HFFc6 (cell line): ENCODE results near the gene LCE1B. TPM values are rescaled to one million over a fixed set of nuclear protein-coding genes. Genes with fewer than 3 reads are reported as not detected.

Experiments
- DNase-seq: peaks from one replicate; pipeline ENCODE4 v3.0.0-alpha.2; 2018
- H3K27ac Mint-ChIP-seq: 2 replicates; pipeline ENCODE4 v1.8.0; 2020; ENCODE audit warnings: mild to moderate bottlenecking, mixed read lengths
- H3K27me3 Mint-ChIP-seq: 2 replicates; pipeline ENCODE4 v1.8.0; 2021; ENCODE audit warnings: mild to moderate bottlenecking, moderate library complexity, mixed read lengths; ENCODE audit not compliant: insufficient read depth
- H3K36me3 Mint-ChIP-seq: 2 replicates; pipeline ENCODE4 v1.8.0; 2021; ENCODE audit warnings: low read depth, mixed read lengths
- H3K4me1 Mint-ChIP-seq: 2 replicates; pipeline ENCODE4 v1.8.0; 2020; ENCODE audit warnings: low read depth, mixed read lengths
- H3K4me3 Mint-ChIP-seq: 2 replicates; pipeline ENCODE4 v1.8.0; 2020; ENCODE audit warnings: mild to moderate bottlenecking, moderate library complexity, mixed read lengths
- H3K9me3 Mint-ChIP-seq: 2 replicates; pipeline ENCODE4 v1.8.0; 2020; ENCODE audit warnings: mild to moderate bottlenecking, mixed read lengths
- CTCF ChIP-seq: fragments of 200-600 bp; sonication (generic); IDR thresholded peaks from 2 replicates; pipeline ENCODE4 v1.5.0; 2021; ENCODE audit warnings: antibody characterized with exemption, mild to moderate bottlenecking
- total RNA-seq, 6 experiments: library from RNA; stranded (reverse); fragmentation: NEBNext Ultra II Directional; extraction: Animal tissue kit (Norgen Biotek cat#: 25700); gene quantifications; 2 replicates in 1 of 6; 3 replicates in 5 of 6; pipeline ENCODE4 v1.2.3, GENCODE V29; 2021

The LCE1B gene
- total RNA-seq, 6 experiments from 2014 or later: not detected

GRCh38 chr1:152859696-152860095, 47.9 kb downstream of the LCE1B start, which contains the start of gene LCE7A:
LCE7A (plus strand) TSS chr1:152859996; CDS start chr1:152860698, 702 bp downstream.
- H3K27me3 Mint-ChIP-seq: peaks cover 7% of the 10 kb centered on the region; the same call in 1 of the 2 replicates
- no peaks in the 10 kb centered on the region; the same call in 1 of the 2 replicates for H3K4me1 Mint-ChIP-seq
- TF ChIP-seq CTCF: no peak
- H3K4me3 Mint-ChIP-seq: no peak within 1 kb of the TSS
- H3K36me3 Mint-ChIP-seq: no peaks in the 10 kb centered on the region
- H3K27ac Mint-ChIP-seq: no peak within 1 kb of the TSS
- H3K9me3 Mint-ChIP-seq: no peaks in the 10 kb centered on the region; the same call in 1 of the 2 replicates
- no peak for DNase-seq

GRCh38 chr1:152860129-152860528, 48.4 kb downstream of the LCE1B start:
- Mint-ChIP-seq H3K36me3 (no peaks in the 10 kb centered on the region), H3K27me3 (peaks cover 7% of the 10 kb centered on the region; the same call in 1 of the 2 replicates), H3K9me3 (no peaks in the 10 kb centered on the region; the same call in 1 of the 2 replicates), H3K27ac (no peak overlapping the region), H3K4me1 (no peaks in the 10 kb centered on the region; the same call in 1 of the 2 replicates), H3K4me3 (no peak overlapping the region)
- no peak for TF ChIP-seq CTCF
- DNase-seq: no peak

- DNase-seq: no peak
- H3K27ac Mint-ChIP-seq: no peak overlapping the region
- peaks cover 7% of the 10 kb centered on the region; the same call in 1 of the 2 replicates for H3K27me3 Mint-ChIP-seq
- H3K4me3 Mint-ChIP-seq: no peak overlapping the region
- H3K4me1 Mint-ChIP-seq: no peaks in the 10 kb centered on the region
- TF ChIP-seq CTCF: no peak
- H3K36me3 Mint-ChIP-seq: no peaks in the 10 kb centered on the region
- H3K9me3 Mint-ChIP-seq: no peaks in the 10 kb centered on the region; the same call in 1 of the 2 replicates
These were observed 49.6 kb downstream of the LCE1B start for GRCh38 chr1:152861374-152861773.

Other genes starting within 250 kb of the LCE1B start
- not detected for gene LCE3E, start 245.2 kb upstream of the LCE1B start, total RNA-seq
- not detected for gene LCE3D, start 231.5 kb upstream of the LCE1B start, total RNA-seq
- not detected for gene LCE3C, start 211.7 kb upstream of the LCE1B start, total RNA-seq
- not detected for gene LCE3B, start 198.2 kb upstream of the LCE1B start, total RNA-seq
- gene LCE3A, start 188.9 kb upstream of the LCE1B start, total RNA-seq: not detected
- not detected for gene LCE2D, start 148.6 kb upstream of the LCE1B start, total RNA-seq
- gene LCE2C, start 136.7 kb upstream of the LCE1B start, total RNA-seq: not detected
- gene LCE2B, start 125.8 kb upstream of the LCE1B start, total RNA-seq: not detected
- gene LCE2A, start 113.6 kb upstream of the LCE1B start, total RNA-seq: 10 to 100 TPM in 2 of 6 experiments, 1 to 10 TPM in 4; 2.1 to 21.0 (median 3.2) TPM
- under 1 TPM in 1 of 6 experiments, not detected in 5; 0.31 TPM for gene LCE4A, start 103.8 kb upstream of the LCE1B start, total RNA-seq
- gene KPRP, start 53.9 kb upstream of the LCE1B start, total RNA-seq: not detected
- not detected for gene LCE1F, start 36.8 kb upstream of the LCE1B start, total RNA-seq
- not detected for gene LCE1E, start 25.7 kb upstream of the LCE1B start, total RNA-seq
- not detected for gene LCE1D, start 15.2 kb upstream of the LCE1B start, total RNA-seq
- gene LCE1C, start 5.3 kb upstream of the LCE1B start, total RNA-seq: not detected
- gene LCE1A, start 15.5 kb downstream of the LCE1B start, total RNA-seq: not detected
- not detected for gene LCE6A, start 30.9 kb downstream of the LCE1B start, total RNA-seq
- gene LCE7A, start 48.0 kb downstream of the LCE1B start, total RNA-seq: not detected
- gene SMCP, start 66.4 kb downstream of the LCE1B start, total RNA-seq: not detected
- gene IVL, start 96.6 kb downstream of the LCE1B start, total RNA-seq: not detected
- gene SPRR5, start 135.2 kb downstream of the LCE1B start, total RNA-seq: not detected
- gene SPRR4, start 158.7 kb downstream of the LCE1B start, total RNA-seq: not detected
- gene SPRR1A, start 172.1 kb downstream of the LCE1B start, total RNA-seq: not detected
- not detected for gene SPRR3, start 189.8 kb downstream of the LCE1B start, total RNA-seq
- not detected for gene SPRR1B, start 219.2 kb downstream of the LCE1B start, total RNA-seq
- gene SPRR2D, start 229.1 kb downstream of the LCE1B start, total RNA-seq: not detected
- gene SPRR2A, start 245.5 kb downstream of the LCE1B start, total RNA-seq: not detected